ENCODE results near the gene TFF1. TPM values are rescaled to one million over a fixed set of nuclear protein-coding genes. Genes with fewer than 3 reads are reported as not detected.

TFF1 gene
- total RNA-seq, 1 donor, result not detected

GRCh38 chr21:42374457-42374856 lies 8.1 kb upstream of the TFF1 start:
- no peak overlapping the region for H3K4me3 ChIP-seq (ENCODE audit: low read depth, low read length)
- no peak for DNase-seq (ENCODE audit: low read depth)
- no peak for TF ChIP-seq CTCF (IDR thresholded peaks at IDR 0.05; ENCODE audit: insufficient read depth, low read depth, low read length)

- no peak for DNase-seq (ENCODE audit: low read depth)
- no peak overlapping the region for H3K4me3 ChIP-seq (ENCODE audit: low read depth, low read length)
- TF ChIP-seq CTCF (IDR thresholded peaks at IDR 0.05; ENCODE audit: insufficient read depth, low read depth, low read length), result no peak
These were observed 7.6 kb upstream of the TFF1 start for GRCh38 chr21:42373908-42374455.

GRCh38 chr21:42373196-42373907 lies 7.0 kb upstream of the TFF1 start:
- no peak for TF ChIP-seq CTCF (IDR thresholded peaks at IDR 0.05; ENCODE audit: insufficient read depth, low read depth, low read length)
- DNase-seq (ENCODE audit: low read depth), result no peak
- no peak overlapping the region for H3K4me3 ChIP-seq (ENCODE audit: low read depth, low read length)

- no peak for DNase-seq (ENCODE audit: low read depth)
- no peak overlapping the region for H3K4me3 ChIP-seq (ENCODE audit: low read depth, low read length)
- no peak for TF ChIP-seq CTCF (IDR thresholded peaks at IDR 0.05; ENCODE audit: insufficient read depth, low read depth, low read length)
These were observed 4.7 kb upstream of the TFF1 start for GRCh38 chr21:42370894-42371654.

GRCh38 chr21:42369821-42370220 lies 3.5 kb upstream of the TFF1 start:
- DNase-seq (ENCODE audit: low read depth), result no peak
- no peak for TF ChIP-seq CTCF (IDR thresholded peaks at IDR 0.05; ENCODE audit: insufficient read depth, low read depth, low read length)

GRCh38 chr21:42367367-42368165 lies 1.2 kb upstream of the TFF1 start:
- TF ChIP-seq CTCF (IDR thresholded peaks at IDR 0.05; ENCODE audit: insufficient read depth, low read depth, low read length), result no peak
- no peak for DNase-seq (ENCODE audit: low read depth)
- H3K4me3 ChIP-seq (ENCODE audit: low read depth, low read length), result no peak overlapping the region

More at GRCh38 chr21:42369821-42370220, 3.5 kb upstream of the TFF1 start:
- H3K4me3 ChIP-seq (ENCODE audit: low read depth, low read length), result no peak overlapping the region

All from fibroblast of villous mesenchyme (primary cell).